NB4 (cell line): Measurements from ENCODE around the gene UNC13C.

ENCODE experiments used
- CTCF ChIP-seq: IDR thresholded peaks from one replicate; pipeline ENCODE4 v1.5.1; 2012; ENCODE audit warnings: low read depth, low read length
- POLR2A ChIP-seq: IDR thresholded peaks from 2 replicates; pipeline ENCODE4 v1.6.1; 2011; ENCODE audit warnings: mild to moderate bottlenecking; ENCODE audit not compliant: insufficient read length; ENCODE audit errors: extremely low read depth

DNA sequence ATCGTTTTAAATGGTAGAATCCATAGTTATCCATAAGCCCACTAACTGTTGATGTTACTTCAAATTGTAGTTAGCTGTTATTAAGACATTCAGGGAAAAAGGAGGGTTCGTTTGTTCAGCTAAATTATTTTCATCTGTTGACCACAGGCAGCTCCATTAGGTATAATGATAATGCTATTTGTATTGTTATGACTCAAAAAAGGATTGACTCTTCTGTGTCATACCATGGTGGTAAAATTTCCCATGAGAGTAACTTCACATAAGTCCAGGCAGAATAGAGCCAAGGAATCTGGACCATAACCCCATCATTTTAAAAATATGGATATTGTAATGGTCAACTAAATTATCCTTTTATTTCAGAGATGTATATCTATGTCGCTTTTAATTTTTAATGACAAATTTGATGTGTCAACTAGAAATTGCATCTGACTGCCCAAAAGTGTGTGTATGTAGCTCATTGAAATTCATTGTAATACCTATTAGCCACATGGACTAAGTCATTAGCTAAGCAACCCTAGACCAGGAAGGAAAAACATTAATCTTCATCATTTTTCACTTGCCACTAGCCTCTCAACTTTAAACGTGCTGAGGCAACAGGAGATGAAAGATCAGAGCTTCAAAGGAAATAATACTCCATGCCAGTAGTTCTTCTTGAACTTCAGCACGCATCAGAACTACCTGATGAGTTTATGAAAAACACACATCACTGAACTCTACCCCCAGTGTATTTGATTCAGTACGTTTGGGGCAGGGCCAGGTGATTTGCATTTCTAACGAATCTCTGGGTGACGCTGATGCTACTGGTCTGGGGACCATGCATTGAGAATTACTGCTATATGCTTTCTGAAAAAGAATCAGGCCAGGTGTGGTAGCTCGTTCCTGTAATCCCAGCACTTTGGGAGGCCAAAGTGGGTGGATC lies 537.7 kb downstream of the UNC13C start:
- TF ChIP-seq CTCF (no peak), POLR2A (no peak)
